ENCODE data around the gene RASSF3.

DNA sequence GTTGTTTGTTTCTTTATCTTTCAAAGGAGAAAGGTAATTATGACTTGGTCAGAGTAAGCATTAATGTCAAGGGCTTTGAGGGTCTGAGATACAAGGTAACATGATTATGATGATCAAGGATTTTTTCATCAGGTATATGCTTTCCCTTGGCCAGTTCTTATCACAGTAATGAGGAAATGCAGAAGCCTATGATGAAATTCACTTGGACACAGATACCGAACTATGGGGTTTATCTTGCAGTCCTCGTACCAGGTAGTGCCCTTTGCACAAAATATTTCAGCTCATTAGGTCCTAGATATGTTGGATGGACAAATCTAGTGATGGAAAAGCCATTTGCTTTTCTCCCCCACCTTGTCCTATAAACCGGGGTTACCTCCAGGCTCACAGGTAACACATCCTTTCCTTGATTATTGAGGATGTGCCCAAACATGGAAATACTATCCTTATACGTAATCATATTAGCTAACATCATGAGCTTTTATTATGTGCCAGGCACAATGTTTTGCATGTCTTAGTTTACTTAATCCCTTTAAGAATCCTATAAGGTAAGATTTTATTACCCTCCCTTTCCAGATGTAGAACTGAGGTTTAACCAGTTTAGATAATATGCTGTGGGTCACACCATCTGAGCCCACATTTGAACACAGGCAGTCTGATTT lies 7.0 kb upstream of the RASSF3 start:
- TF ChIP-seq, protein P1, sequence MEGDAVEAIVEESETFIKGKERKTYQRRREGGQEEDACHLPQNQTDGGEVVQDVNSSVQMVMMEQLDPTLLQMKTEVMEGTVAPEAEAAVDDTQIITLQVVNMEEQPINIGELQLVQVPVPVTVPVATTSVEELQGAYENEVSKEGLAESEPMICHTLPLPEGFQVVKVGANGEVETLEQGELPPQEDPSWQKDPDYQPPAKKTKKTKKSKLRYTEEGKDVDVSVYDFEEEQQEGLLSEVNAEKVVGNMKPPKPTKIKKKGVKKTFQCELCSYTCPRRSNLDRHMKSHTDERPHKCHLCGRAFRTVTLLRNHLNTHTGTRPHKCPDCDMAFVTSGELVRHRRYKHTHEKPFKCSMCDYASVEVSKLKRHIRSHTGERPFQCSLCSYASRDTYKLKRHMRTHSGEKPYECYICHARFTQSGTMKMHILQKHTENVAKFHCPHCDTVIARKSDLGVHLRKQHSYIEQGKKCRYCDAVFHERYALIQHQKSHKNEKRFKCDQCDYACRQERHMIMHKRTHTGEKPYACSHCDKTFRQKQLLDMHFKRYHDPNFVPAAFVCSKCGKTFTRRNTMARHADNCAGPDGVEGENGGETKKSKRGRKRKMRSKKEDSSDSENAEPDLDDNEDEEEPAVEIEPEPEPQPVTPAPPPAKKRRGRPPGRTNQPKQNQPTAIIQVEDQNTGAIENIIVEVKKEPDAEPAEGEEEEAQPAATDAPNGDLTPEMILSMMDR (optimal IDR thresholded peaks at IDR 0.05 in 1 of 3, IDR thresholded peaks at IDR 0.05 in 1 of 3, conservative IDR thresholded peaks at IDR 0.05 in 1 of 3; ENCODE audit: extremely low read depth in 1 of 3, insufficient read depth in 2 of 3, low read length in 3 of 3) = no peak
- no peak for TF ChIP-seq EZH2 (IDR thresholded peaks at IDR 0.05; ENCODE audit: low read length)

Measured in keratinocyte (primary cell).